Measurements from ENCODE around the gene SNCG.
A peak's percentile ranks its signal among the peaks of the same experiment; 100 is the strongest.

SNCG gene

DNA sequence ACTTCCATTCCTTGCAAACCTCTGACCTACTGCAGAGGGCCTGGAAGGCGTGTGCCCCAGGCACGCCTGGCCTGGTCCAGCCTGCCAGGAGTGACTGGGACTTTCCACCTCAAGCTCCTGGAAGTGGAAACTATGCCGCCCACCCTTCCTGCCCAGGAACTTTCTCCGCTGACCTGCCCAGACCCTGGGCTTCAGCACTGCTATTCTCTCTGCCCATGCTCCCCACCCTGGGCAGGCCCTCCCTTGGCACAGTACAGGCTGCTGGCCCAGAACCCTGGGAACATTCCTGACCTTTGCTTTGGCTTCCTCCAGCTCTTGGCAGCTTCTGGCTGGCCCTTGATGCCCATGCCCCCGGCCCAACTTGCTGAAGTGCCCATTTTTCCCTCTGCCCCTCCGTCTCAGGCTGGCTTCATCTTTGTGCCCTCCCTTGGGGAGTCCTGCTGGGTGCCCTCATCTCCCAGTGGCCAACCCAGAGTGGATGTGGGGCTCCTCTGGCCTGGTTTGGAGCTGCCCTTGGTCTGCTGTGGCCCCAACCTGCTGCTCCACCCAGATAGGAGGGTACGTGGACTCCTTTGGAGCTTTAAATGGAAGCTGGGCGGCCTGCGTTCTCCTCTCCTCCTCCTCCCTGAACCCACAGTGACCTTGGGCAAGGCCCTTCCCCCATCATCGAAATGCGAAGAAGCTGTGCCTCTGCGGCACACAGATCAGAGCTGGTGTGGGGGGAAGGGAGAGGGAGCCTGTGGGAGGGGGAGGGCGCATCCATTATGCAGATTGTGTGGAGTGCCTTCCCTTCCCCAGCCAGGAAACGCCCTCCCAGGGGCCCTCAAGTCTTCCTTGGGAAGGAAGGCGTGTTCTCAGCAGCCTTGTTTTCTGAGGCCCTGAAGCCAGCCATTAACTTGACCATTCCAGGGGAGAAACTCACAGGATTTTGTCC, 4.4 kb upstream of the SNCG start:
- no peak overlapping the region for H3K4me3 ChIP-seq (replicated peaks; ENCODE audit: low read depth, low read length)
- TF ChIP-seq, protein P1, sequence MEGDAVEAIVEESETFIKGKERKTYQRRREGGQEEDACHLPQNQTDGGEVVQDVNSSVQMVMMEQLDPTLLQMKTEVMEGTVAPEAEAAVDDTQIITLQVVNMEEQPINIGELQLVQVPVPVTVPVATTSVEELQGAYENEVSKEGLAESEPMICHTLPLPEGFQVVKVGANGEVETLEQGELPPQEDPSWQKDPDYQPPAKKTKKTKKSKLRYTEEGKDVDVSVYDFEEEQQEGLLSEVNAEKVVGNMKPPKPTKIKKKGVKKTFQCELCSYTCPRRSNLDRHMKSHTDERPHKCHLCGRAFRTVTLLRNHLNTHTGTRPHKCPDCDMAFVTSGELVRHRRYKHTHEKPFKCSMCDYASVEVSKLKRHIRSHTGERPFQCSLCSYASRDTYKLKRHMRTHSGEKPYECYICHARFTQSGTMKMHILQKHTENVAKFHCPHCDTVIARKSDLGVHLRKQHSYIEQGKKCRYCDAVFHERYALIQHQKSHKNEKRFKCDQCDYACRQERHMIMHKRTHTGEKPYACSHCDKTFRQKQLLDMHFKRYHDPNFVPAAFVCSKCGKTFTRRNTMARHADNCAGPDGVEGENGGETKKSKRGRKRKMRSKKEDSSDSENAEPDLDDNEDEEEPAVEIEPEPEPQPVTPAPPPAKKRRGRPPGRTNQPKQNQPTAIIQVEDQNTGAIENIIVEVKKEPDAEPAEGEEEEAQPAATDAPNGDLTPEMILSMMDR (IDR thresholded peaks at IDR 0.05; ENCODE audit: low read length, missing control alignments), result no peak
- peak; percentile 73 for DNase-seq (ENCODE audit: low read depth)

DNA sequence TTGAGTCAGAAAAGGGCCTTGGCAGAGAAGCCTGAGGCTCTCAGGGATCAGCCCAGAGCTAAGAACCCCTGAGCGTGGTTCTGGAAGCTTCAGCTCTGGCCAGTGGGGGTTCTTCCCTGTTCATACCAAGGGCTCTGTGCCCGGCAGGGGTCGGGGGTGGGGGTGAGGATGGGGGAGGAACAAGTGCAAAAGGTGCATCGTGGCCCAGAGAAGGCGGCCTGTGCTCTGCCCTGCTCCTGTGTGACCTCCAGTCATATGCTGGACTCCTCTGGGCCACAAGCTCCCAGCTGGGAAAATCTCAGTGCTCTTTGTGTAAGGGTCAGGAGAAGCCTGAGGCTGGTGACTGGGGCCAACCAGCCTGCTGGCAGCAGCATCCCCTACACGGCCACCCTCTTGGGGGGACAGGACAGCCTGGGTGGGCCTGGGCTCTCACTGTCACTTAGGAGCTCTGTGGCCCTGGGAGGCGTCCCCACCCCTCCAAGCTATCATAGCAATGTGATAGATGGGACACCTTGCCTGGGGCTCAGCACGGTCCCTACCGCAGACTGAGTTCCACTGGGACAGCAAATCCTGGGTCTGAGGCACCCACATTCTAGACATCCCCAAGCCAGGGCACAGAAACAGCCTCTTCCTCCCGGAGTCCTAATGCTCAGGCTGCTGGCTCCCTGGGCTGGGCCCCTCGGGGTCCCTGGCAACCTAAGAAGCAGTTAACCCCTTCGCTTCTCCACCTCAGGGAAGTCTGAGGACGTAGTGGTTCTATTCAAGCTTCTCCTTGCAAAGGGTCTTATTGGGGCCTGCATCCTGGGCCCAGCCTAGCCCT, 3.5 kb upstream of the SNCG start:
- DNase-seq (ENCODE audit: low read depth), result no peak
- TF ChIP-seq, protein P1 (IDR thresholded peaks at IDR 0.05; ENCODE audit: low read length, missing control alignments), result no peak
- no peak overlapping the region for H3K4me3 ChIP-seq (replicated peaks; ENCODE audit: low read depth, low read length)

DNA sequence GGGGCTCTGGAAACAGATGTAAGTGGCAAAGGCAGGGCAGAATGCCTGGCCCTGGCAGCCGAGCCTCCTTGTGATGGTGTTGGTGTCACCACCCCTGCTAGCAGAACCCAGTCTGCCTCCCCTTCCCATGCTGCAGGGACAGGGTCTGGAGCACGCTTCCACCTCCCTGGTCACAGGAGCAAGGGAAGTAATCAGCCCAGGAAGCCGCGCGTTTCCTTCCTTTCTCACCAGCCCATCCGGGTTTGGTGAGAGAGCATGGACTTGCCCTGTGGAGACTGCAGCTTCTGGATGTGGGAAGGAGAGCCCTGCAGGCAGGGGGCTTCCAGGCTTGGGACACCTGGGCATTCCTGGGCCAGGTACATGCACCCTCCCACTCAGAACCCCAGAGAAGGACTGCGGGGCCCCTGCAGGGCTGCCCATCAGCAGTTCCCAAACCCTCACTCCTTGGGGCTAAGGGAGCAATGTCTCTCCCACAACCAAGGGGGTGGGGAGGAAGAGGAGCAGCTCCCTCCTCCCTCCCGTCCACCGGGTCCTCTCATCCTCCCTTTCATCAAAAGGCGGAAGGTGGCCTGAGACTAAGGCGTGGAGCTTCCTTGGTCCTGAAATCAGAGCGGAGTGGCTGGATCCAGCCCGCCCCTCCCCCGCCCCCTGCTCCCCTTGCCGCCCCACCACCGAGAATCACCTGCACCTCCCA, 2.8 kb upstream of the SNCG start:
- DNase-seq (ENCODE audit: low read depth), result no peak
- no peak overlapping the region for H3K4me3 ChIP-seq (replicated peaks; ENCODE audit: low read depth, low read length)
- TF ChIP-seq, protein P1 (IDR thresholded peaks at IDR 0.05; ENCODE audit: low read length, missing control alignments), result no peak

DNA sequence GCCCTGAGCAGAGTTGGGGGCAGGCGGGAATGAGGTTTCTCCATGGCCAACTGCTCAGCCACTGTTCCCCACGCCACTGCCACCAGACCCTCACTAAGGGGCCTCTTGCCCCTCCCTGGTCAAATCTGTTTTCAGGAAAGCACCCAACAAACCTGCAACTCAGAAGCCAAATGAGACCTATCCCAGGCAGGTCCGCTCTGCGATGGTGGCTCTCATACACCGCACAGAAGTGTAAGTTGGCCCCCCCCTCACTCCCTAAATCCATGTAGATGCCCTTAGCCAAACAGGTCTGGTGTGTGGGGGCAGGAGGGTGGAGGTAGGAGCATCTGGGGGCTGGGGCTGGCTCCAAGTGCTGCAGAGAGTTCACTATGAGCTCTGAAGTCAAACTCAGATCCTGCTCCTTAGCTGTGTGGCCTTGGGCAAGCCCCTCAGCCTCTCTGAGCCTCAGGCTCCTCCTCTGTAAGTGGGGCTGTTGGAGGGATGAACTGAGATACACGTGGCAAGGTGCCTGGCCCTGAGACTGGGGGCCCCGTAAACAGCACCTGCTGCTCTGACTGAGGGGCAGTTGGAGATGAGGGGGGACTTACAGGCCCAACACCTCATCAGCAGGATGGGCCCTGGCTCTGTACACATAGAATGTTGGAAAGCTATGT, 2.1 kb upstream of the SNCG start:
- TF ChIP-seq, protein P1 (IDR thresholded peaks at IDR 0.05; ENCODE audit: low read length, missing control alignments), result no peak
- DNase-seq (ENCODE audit: low read depth), result no peak
- peak overlapping the region; percentile 7 for H3K4me3 ChIP-seq (replicated peaks; ENCODE audit: low read depth, low read length)

DNA sequence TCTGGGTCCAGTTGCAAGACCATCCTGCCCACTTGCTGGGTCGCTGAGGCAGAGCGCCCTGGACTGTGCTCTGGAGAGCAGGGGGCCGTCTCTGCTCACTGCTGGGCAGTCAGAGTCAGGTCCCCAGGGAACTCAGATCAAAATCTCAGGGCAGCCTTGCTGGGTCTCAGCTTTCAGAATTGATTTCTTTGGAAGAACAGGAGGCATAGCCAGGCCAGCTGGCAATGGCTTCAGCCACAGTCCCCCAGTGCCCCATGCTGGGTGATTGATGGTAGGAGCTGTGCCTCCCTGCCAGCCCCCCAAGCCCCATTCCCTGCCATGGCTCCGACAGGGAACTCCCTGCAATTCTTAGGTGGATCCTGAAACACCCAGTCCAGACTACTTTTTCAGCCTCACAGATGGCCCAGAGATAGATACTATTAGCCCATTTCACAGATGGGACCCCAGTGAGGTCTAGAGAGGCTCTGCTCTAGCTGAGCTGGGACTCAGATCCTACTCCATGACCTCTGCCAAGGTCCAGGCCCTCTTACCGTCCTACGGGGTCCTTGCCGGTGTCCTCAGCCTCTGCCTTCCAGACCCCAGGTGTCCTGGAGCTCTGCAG, 1.5 kb upstream of the SNCG start:
- peak overlapping the region; percentile 29 for H3K4me3 ChIP-seq (replicated peaks; ENCODE audit: low read depth, low read length)
- no peak for DNase-seq (ENCODE audit: low read depth)
- TF ChIP-seq, protein P1 (IDR thresholded peaks at IDR 0.05; ENCODE audit: low read length, missing control alignments), result no peak
